Cardiac fibroblast (primary cell): ENCODE measurements around the gene AOC3.
"Not testable (repeated sequence)": the region's sequence is repeated elsewhere in the genome, so short reads cannot be mapped to it uniquely, and the experiment has no call there.

Source experiments
- DNase-seq, 2 donors: peaks; one replicate each; pipeline versions ENCODE4 v3.0.0 to v3.0.0-alpha.2; 2010; ENCODE audit warnings: low read depth in 2 of 2
- H3K4me3 ChIP-seq, 2 donors: replicated peaks in 1 of 2; 1 replicate in 1 of 2; 2 replicates in 1 of 2; pipeline ENCODE4 v1.5.1; 2011; ENCODE audit warnings: low read depth in 2 of 2, low read length in 2 of 2, mild to moderate bottlenecking in 2 of 2, moderate library complexity in 1 of 2
- CTCF ChIP-seq: IDR thresholded peaks from one replicate; pipeline ENCODE4 v1.5.1; 2011; ENCODE audit warnings: low read depth, mild to moderate bottlenecking, low read length, inconsistent platforms

Gene AOC3

GRCh38 chr17:42853968-42854790, 3.2 kb downstream of the AOC3 start:
- TF ChIP-seq CTCF, result no peak
- H3K4me3 ChIP-seq, result no peak overlapping the region
- no peak for DNase-seq

GRCh38 chr17:42855048-42855596, 4.1 kb downstream of the AOC3 start:
- no peak overlapping the region for H3K4me3 ChIP-seq
- DNase-seq, result no peak
- no peak for TF ChIP-seq CTCF

- not testable (repeated sequence) for H3K4me3 ChIP-seq
Measured at GRCh38 chr17:42856093-42856492, 5.1 kb downstream of the AOC3 start.

GRCh38 chr17:42856516-42856915, 5.5 kb downstream of the AOC3 start:
- H3K4me3 ChIP-seq, result not testable (repeated sequence)

More at GRCh38 chr17:42856093-42856492, 5.1 kb downstream of the AOC3 start:
- not testable (repeated sequence) for DNase-seq

GRCh38 chr17:42857389-42857788, 6.4 kb downstream of the AOC3 start:
- no peak for TF ChIP-seq CTCF
- no peak for DNase-seq

More at GRCh38 chr17:42856516-42856915, 5.5 kb downstream of the AOC3 start:
- not testable (repeated sequence) for DNase-seq

GRCh38 chr17:42865638-42866094, 14.7 kb downstream of the AOC3 start:
- TF ChIP-seq CTCF, result no peak
- H3K4me3 ChIP-seq, result no peak overlapping the region
- DNase-seq, result no peak

More at GRCh38 chr17:42857389-42857788, 6.4 kb downstream of the AOC3 start:
- no peak overlapping the region for H3K4me3 ChIP-seq

GRCh38 chr17:42866216-42866615, 15.2 kb downstream of the AOC3 start:
- DNase-seq, result no peak
- H3K4me3 ChIP-seq, result no peak overlapping the region

More at GRCh38 chr17:42866216-42866615, 15.2 kb downstream of the AOC3 start:
- TF ChIP-seq CTCF, result no peak
